HG02840 (cell line): Measurements from ENCODE around the gene RNASEH2A.

Experiments
- ATAC-seq: cut with Tn5 transposase; IDR thresholded peaks from one replicate; pipeline ENCODE4 v1.9.1; 2021; ENCODE audit warnings: mild to moderate bottlenecking, moderate library complexity, moderate number of reproducible peaks; ENCODE audit not compliant: unreplicated experiment, low FRiP score

RNASEH2A gene

GRCh38 chr19:12847159-12848139 is 41.1 kb downstream of the RNASEH2A start:
- no peak for ATAC-seq

GRCh38 chr19:12856653-12857052 is 50.3 kb downstream of the RNASEH2A start:
- no peak for ATAC-seq

GRCh38 chr19:12858041-12858928 is 51.9 kb downstream of the RNASEH2A start:
- ATAC-seq, result no peak

- ATAC-seq, result no peak
Measured at GRCh38 chr19:12859546-12859945, 53.2 kb downstream of the RNASEH2A start.
